ENCODE measurements around the gene SLC22A23. TPM values are rescaled to one million over a fixed set of nuclear protein-coding genes. Genes with fewer than 3 reads are reported as not detected.

SLC22A23 gene
- total and polyA plus RNA-seq, 2 of the 4 experiments (the other 2 are of a cell fraction), result 0.72 to 1.6 TPM

- Histone ChIP-seq H2BK20ac (ENCODE audit: low read depth, low read length) (no peak overlapping the region), H3K4me2 (ENCODE audit: low read depth, low read length) (no peak overlapping the region), H3K4me1 (ENCODE audit: control insufficient read depth, insufficient read depth, low read length) (peaks cover 10% of the 10 kb centered on the region), H3K36me3 (ENCODE audit: control insufficient read depth, insufficient read depth, low read length) (no peaks in the 10 kb centered on the region), H3K14ac (replicated peaks; ENCODE audit: low read depth, low read length) (no peak overlapping the region), H4K8ac (ENCODE audit: low read depth in 2 of 2, low read length in 2 of 2) (no peak overlapping the region), H3K23ac (ENCODE audit: low read depth, low read length) (no peak overlapping the region), H4K5ac (ENCODE audit: low read depth, low read length) (no peak overlapping the region), H3K9me1 (ENCODE audit: insufficient read depth, low read length) (no peaks in the 10 kb centered on the region), H4K91ac (ENCODE audit: insufficient read depth, low read depth, low read length) (no peak overlapping the region; the same call in 1 of the 2 replicates), H2AK9ac (replicated peaks; ENCODE audit: low read depth, low read length, poor library complexity) (no peak overlapping the region), H3K9ac (ENCODE audit: low read depth, low read length) (no peak overlapping the region), H2BK15ac (ENCODE audit: low read depth, low read length) (no peak overlapping the region), H3K56ac (ENCODE audit: extremely low read depth, insufficient read depth, low read length) (no peak overlapping the region), H2BK120ac (ENCODE audit: low read depth, low read length) (no peak overlapping the region), H3K27me3 (ENCODE audit: control insufficient read depth, insufficient read depth, low read length) (peaks cover 10% of the 10 kb centered on the region), H4K20me1 (ENCODE audit: insufficient read depth, low read length) (no peaks in the 10 kb centered on the region), H3K4me3 (ENCODE audit: insufficient read depth, low read depth, low read length) (no peak overlapping the region), H2BK5ac (ENCODE audit: low read depth, low read length, poor library complexity, severe bottlenecking) (no peak overlapping the region), H3K18ac (ENCODE audit: low read depth, low read length) (no peak overlapping the region), H3K9me3 (ENCODE audit: control insufficient read depth, insufficient read depth, low read length) (no peaks in the 10 kb centered on the region), H3K79me1 (ENCODE audit: low read depth in 1 of 2, low read length in 2 of 2) (no peaks in the 10 kb centered on the region), H2AK5ac (ENCODE audit: low read depth, low read length) (no peak overlapping the region), H3K27ac (ENCODE audit: insufficient read depth, low read length) (no peak overlapping the region), H2AFZ (replicated peaks; ENCODE audit: low read length, poor library complexity) (no peak overlapping the region), H3K4ac (ENCODE audit: low read depth, low read length) (no peak overlapping the region)
- BruUV-seq (replicated peaks), result no TSS peak
- no CpG with 5 or more reads among the region's 5 CpGs for WGBS, 2 experiments (ENCODE audit: extremely low coverage in 2 of 2, insufficient read length in 1 of 2)
- intact Hi-C loops (cut with micrococcal nuclease) (no loop called here), in situ Hi-C loops (cut with MboI; ENCODE audit: low sequenced_read_pairs) (no loop called here), dilution Hi-C loops (cut with HindIII; ENCODE audit: low sequenced_read_pairs, unreplicated experiment) (no loop called here)
- CTCF ChIA-PET, result interaction anchor here (0.6 kb wide), 1 partner anchor 730 kb away, joined by 6 read pairs; no protein-coding TSS in a partner anchor
- ATAC-seq (ENCODE audit: low read depth), result no peak
- DNase-seq, result no peak
- POLR2A ChIA-PET (ENCODE audit: unreplicated experiment), result no interaction called here
- TF ChIP-seq NFE2L2 (IDR thresholded peaks at IDR 0.05; ENCODE audit: low read depth, low read length) (no peak), RAD21 (IDR thresholded peaks at IDR 0.05; ENCODE audit: low read length) (no peak), CTCF (conservative IDR thresholded peaks at IDR 0.05; ENCODE audit: low read depth, low read length) (no peak), CHD1 (IDR thresholded peaks at IDR 0.05; ENCODE audit: low read depth, low read length) (no peak), MAZ (IDR thresholded peaks at IDR 0.05; ENCODE audit: borderline replicate concordance, low read depth, low read length) (no peak), CEBPB (IDR thresholded peaks at IDR 0.05; ENCODE audit: low read depth, low read length) (no peak), SMC3 (IDR thresholded peaks at IDR 0.05; ENCODE audit: low read depth, low read length) (no peak), RFX5 (IDR thresholded peaks at IDR 0.05; ENCODE audit: low read depth, low read length) (no peak), USF2 (IDR thresholded peaks at IDR 0.05; ENCODE audit: low read depth, low read length) (no peak), RCOR1 (IDR thresholded peaks at IDR 0.05; ENCODE audit: insufficient replicate concordance, low read length) (no peak), POLR2A (IDR thresholded peaks at IDR 0.05; ENCODE audit: low read depth, low read length) (no peak), MAFK (IDR thresholded peaks at IDR 0.05; ENCODE audit: low read depth, low read length) (no peak), FOS (IDR thresholded peaks at IDR 0.05; ENCODE audit: low read depth, low read length) (no peak), MXI1 (IDR thresholded peaks at IDR 0.05; ENCODE audit: borderline replicate concordance, low read depth, low read length) (no peak), ELK1 (IDR thresholded peaks at IDR 0.05; ENCODE audit: borderline replicate concordance, low read depth, low read length) (no peak)
Observed at GRCh38 chr6:3336859-3337515, 119.9 kb downstream of the SLC22A23 start.
